PFSK-1 (cell line): ENCODE data around the gene ARHGEF7.

Source experiments
- FOXP2 ChIP-seq: optimal IDR thresholded peaks from 2 replicates; pipeline ENCODE3; 2011; ENCODE audit warnings: borderline replicate concordance, control low read depth, inconsistent platforms; ENCODE audit not compliant: insufficient read depth; ENCODE audit errors: extremely low read length, extremely low read depth
- POLR2AphosphoS5 ChIP-seq: IDR thresholded peaks from 2 replicates; pipeline ENCODE4 v1.6.1; 2012; ENCODE audit warnings: low read depth, mild to moderate bottlenecking, control low read depth, low read length, moderate library complexity
- SIN3A ChIP-seq: IDR thresholded peaks from 2 replicates; pipeline ENCODE4 v1.6.1; 2012; ENCODE audit warnings: mild to moderate bottlenecking, low read length, moderate library complexity, borderline replicate concordance; ENCODE audit not compliant: insufficient read depth
- TAF1 ChIP-seq: IDR thresholded peaks from 2 replicates; pipeline ENCODE4 v1.6.1; 2012; ENCODE audit warnings: low read length, control low read depth, borderline replicate concordance; ENCODE audit not compliant: insufficient read depth
- TF ChIP-seq, protein P1 (sequence below), 2 experiments: IDR thresholded peaks; 2 replicates each; pipeline versions ENCODE4 v1.6.1 to v1.8.0; 2011 to 2012; ENCODE audit warnings: low read depth in 2 of 2, low read length in 2 of 2, control low read depth in 1 of 2, inconsistent platforms in 1 of 2, mild to moderate bottlenecking in 1 of 2, moderate library complexity in 1 of 2; ENCODE audit not compliant: insufficient read depth in 1 of 2

ARHGEF7 gene

DNA sequence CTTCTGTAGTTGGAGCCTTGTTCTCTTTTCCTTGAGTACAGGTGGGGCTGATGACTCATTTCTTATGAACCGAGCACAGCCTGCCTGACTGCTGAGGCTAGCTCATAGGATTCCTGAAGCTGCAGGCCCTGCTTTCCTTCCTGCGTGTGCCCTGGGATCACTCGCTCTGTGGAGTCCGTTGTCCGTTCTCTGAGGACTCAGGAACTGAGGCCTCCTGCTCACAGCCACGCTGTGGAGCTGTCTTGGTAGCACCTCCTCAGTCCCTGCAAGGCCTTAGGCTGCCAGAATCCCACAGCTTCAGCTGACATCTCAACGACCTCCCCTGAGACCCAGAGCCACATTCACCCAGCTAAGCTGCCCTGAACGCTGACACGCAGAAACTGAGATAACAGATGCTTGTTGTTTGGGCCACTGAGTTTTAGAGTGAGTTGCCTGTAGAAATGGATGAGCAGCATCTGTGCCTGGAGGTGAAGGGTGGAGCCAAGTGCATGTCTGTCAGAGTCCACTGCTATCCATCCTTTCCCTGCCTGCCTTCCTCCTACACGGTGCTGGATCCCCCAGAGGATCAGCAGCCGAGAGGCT lies 72.9 kb downstream of the ARHGEF7 start:
- TF ChIP-seq SIN3A (no peak), POLR2AphosphoS5 (no peak), FOXP2 (no peak), TAF1 (no peak)
- TF ChIP-seq, protein P1, sequence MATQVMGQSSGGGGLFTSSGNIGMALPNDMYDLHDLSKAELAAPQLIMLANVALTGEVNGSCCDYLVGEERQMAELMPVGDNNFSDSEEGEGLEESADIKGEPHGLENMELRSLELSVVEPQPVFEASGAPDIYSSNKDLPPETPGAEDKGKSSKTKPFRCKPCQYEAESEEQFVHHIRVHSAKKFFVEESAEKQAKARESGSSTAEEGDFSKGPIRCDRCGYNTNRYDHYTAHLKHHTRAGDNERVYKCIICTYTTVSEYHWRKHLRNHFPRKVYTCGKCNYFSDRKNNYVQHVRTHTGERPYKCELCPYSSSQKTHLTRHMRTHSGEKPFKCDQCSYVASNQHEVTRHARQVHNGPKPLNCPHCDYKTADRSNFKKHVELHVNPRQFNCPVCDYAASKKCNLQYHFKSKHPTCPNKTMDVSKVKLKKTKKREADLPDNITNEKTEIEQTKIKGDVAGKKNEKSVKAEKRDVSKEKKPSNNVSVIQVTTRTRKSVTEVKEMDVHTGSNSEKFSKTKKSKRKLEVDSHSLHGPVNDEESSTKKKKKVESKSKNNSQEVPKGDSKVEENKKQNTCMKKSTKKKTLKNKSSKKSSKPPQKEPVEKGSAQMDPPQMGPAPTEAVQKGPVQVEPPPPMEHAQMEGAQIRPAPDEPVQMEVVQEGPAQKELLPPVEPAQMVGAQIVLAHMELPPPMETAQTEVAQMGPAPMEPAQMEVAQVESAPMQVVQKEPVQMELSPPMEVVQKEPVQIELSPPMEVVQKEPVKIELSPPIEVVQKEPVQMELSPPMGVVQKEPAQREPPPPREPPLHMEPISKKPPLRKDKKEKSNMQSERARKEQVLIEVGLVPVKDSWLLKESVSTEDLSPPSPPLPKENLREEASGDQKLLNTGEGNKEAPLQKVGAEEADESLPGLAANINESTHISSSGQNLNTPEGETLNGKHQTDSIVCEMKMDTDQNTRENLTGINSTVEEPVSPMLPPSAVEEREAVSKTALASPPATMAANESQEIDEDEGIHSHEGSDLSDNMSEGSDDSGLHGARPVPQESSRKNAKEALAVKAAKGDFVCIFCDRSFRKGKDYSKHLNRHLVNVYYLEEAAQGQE (IDR thresholded peaks at IDR 0.05; ENCODE audit: insufficient read depth in 1 of 2, low read depth in 2 of 2, low read length in 2 of 2), result no peak

GRCh38 chr13:111201304-111201940 lies 86.3 kb downstream of the ARHGEF7 start:
- TF ChIP-seq FOXP2 (no peak), SIN3A (no peak), TAF1 (no peak), POLR2AphosphoS5 (no peak)
- TF ChIP-seq, protein P1 (IDR thresholded peaks at IDR 0.05; ENCODE audit: insufficient read depth in 1 of 2, low read depth in 2 of 2, low read length in 2 of 2), result no peak

DNA sequence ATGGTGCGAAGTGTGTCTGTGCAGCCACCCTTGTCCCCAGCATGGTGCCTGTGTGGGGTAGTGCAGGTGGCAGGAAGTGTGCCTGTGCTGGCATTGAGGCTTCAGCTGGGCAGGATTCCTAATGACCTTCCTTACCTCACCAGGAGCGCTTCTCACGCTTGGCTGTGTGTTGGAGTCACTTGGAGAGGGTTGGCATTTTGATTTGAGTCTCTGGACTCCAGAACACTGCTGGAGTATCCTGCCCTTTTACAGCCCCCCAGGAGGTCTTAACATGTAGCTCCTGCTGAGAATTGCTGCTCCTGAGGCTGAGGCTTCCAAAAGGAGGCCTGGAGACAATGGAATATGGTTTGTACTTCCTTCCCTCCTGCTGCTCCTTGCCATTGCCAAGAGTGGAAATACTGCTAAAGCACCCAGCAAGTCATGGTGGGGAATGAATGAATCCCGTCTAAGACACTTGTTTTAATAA lies 87.1 kb downstream of the ARHGEF7 start:
- TF ChIP-seq TAF1 (no peak), FOXP2 (no peak), SIN3A (no peak), POLR2AphosphoS5 (no peak)
- TF ChIP-seq, protein P1 (IDR thresholded peaks at IDR 0.05; ENCODE audit: insufficient read depth in 1 of 2, low read depth in 2 of 2, low read length in 2 of 2), result no peak

- TF ChIP-seq SIN3A (no peak), TAF1 (no peak), FOXP2 (no peak), POLR2AphosphoS5 (no peak)
- TF ChIP-seq, protein P1 (IDR thresholded peaks at IDR 0.05; ENCODE audit: insufficient read depth in 1 of 2, low read depth in 2 of 2, low read length in 2 of 2), result no peak
Measured at GRCh38 chr13:111202745-111203144, 87.6 kb downstream of the ARHGEF7 start.
